ENCODE results near the gene CTNNBL1. TPM values are rescaled to one million over a fixed set of nuclear protein-coding genes. Genes with fewer than 3 reads are reported as not detected.

CTNNBL1 gene
- total RNA-seq (2012; rRNA removed): 29.2 and 34.1 TPM in 2 replicates
- 29.9 and 30.2 TPM in 2 replicates for polyA plus RNA-seq (2012; rRNA removed)
- 16.1 and 17.8 TPM in 2 replicates for polyA plus RNA-seq (2012; cell fraction: cytosol; rRNA removed)
- polyA plus RNA-seq (2012; cell fraction: nucleus; rRNA removed; ENCODE audit: low replicate concordance): 5.2 and 16.0 TPM in 2 replicates
- percentile 74 among the genes with signal in this experiment for Bru-seq, nascent RNA
- percentile 53 among the genes with signal in this experiment for BruChase-seq, experiment 1, labeled RNA remaining after a 6-hour chase
- BruChase-seq, experiment 2, labeled RNA remaining after a 2-hour chase: percentile 55 among the genes with signal in this experiment
- long read RNA-seq, transcript CTNNBL1-201 (16 exons, 1,925 nt): major isoform, 48 of 60 reads
- long read RNA-seq, partial matches to known transcripts: 5 of 60 reads
- long read RNA-seq, other reads (novel, unspliced or antisense): 7 of 60 reads

- dilution Hi-C loops (cut with HindIII; ENCODE audit: low sequenced_read_pairs, unreplicated experiment): no loop called here
- POLR2A ChIA-PET (ENCODE audit: unreplicated experiment): no interaction called here
- no peaks in the 10 kb centered on the region for H4K20me1 ChIP-seq (ENCODE audit: insufficient read depth, low read length)
Measured at GRCh38 chr20:37693635-37694626, at the start of gene CTNNBL1. TSS of gene CTNNBL1 (plus strand) at chr20:37694030. CDS start at chr20:37694123, 93 bp downstream.

More at GRCh38 chr20:37693635-37694626, at the start of gene CTNNBL1:
- intact Hi-C loops (cut with micrococcal nuclease): no loop called here
- H4K8ac ChIP-seq (ENCODE audit: low read depth in 2 of 2, low read length in 2 of 2): peak within 1 kb of the TSS; percentile 37 to 93
- H2BK120ac ChIP-seq (ENCODE audit: low read depth, low read length): 0 out of 2 replicates have a peak within 1 kb of the TSS, but pooled peaks have one; percentile 23
- H3K18ac ChIP-seq (ENCODE audit: low read depth, low read length): no peak within 1 kb of the TSS
- peak within 1 kb of the TSS; percentile 24; the same call in 1 of the 2 replicates for H2AK5ac ChIP-seq (ENCODE audit: low read depth, low read length)
- TF ChIP-seq RFX5 (IDR thresholded peaks at IDR 0.05; ENCODE audit: low read depth, low read length) (no peak), POLR2A (IDR thresholded peaks at IDR 0.05; ENCODE audit: low read depth, low read length) (peak; percentile 36; the same call in 1 of the 2 replicates), NFE2L2 (IDR thresholded peaks at IDR 0.05; ENCODE audit: low read depth, low read length) (no peak), USF2 (IDR thresholded peaks at IDR 0.05; ENCODE audit: low read depth, low read length) (no peak), MAFK (IDR thresholded peaks at IDR 0.05; ENCODE audit: low read depth, low read length) (no peak), CEBPB (IDR thresholded peaks at IDR 0.05; ENCODE audit: low read depth, low read length) (no peak), MXI1 (IDR thresholded peaks at IDR 0.05; ENCODE audit: borderline replicate concordance, low read depth, low read length) (peak; percentile 74; the same call in 1 of the 2 replicates), MAZ (IDR thresholded peaks at IDR 0.05; ENCODE audit: borderline replicate concordance, low read depth, low read length) (peak; percentile 77; the same call in 1 of the 2 replicates)
- TF ChIP-seq, protein P1, sequence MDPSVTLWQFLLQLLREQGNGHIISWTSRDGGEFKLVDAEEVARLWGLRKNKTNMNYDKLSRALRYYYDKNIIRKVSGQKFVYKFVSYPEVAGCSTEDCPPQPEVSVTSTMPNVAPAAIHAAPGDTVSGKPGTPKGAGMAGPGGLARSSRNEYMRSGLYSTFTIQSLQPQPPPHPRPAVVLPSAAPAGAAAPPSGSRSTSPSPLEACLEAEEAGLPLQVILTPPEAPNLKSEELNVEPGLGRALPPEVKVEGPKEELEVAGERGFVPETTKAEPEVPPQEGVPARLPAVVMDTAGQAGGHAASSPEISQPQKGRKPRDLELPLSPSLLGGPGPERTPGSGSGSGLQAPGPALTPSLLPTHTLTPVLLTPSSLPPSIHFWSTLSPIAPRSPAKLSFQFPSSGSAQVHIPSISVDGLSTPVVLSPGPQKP (IDR thresholded peaks at IDR 0.05; ENCODE audit: borderline replicate concordance, low read depth, low read length): no peak
- peak within 1 kb of the TSS; percentile 91 for H2AK9ac ChIP-seq (replicated peaks; ENCODE audit: low read depth, low read length, poor library complexity)
- peak within 1 kb of the TSS; percentile 89 for H3K4me2 ChIP-seq (ENCODE audit: low read depth, low read length)
- peaks cover 3% of the 10 kb centered on the region for H3K36me3 ChIP-seq (ENCODE audit: control insufficient read depth, insufficient read depth, low read length)
- CTCF ChIA-PET: no interaction called here
- H3K4me1 ChIP-seq (ENCODE audit: control insufficient read depth, insufficient read depth, low read length): peaks cover 2% of the 10 kb centered on the region; the same call in 1 of the 2 replicates
- H3K79me1 ChIP-seq (ENCODE audit: low read depth in 1 of 2, low read length in 2 of 2): peaks cover 21 to 40% of the 10 kb centered on the region in 2 experiments
- in situ Hi-C loops (cut with MboI; ENCODE audit: low sequenced_read_pairs): no loop called here
- BruUV-seq (replicated peaks): no TSS peak
- H4K91ac ChIP-seq (ENCODE audit: insufficient read depth, low read depth, low read length): peak within 1 kb of the TSS; percentile 65
- H3K56ac ChIP-seq (ENCODE audit: extremely low read depth, insufficient read depth, low read length): peak within 1 kb of the TSS; percentile 75; the same call in 1 of the 2 replicates
- peak; percentile 96 for DNase-seq
- 0% methylated on average over 26 of the region's 54 CpGs; no CpG with 5 or more reads in 1 of the 2 experiments for WGBS, 2 experiments (ENCODE audit: extremely low coverage in 2 of 2, insufficient read length in 1 of 2)
- peak within 1 kb of the TSS; percentile 46 for H4K5ac ChIP-seq (ENCODE audit: low read depth, low read length)
- H3K9me3 ChIP-seq (ENCODE audit: control insufficient read depth, insufficient read depth, low read length): no peaks in the 10 kb centered on the region
- peak within 1 kb of the TSS; percentile 88 for H3K4ac ChIP-seq (ENCODE audit: low read depth, low read length)
- peak within 1 kb of the TSS; percentile 24 for H2BK20ac ChIP-seq (ENCODE audit: low read depth, low read length)
- H3K23ac ChIP-seq (ENCODE audit: low read depth, low read length): peak within 1 kb of the TSS; percentile 91; the same call in 1 of the 2 replicates
- peak within 1 kb of the TSS; percentile 99 for H2AFZ ChIP-seq (replicated peaks; ENCODE audit: low read length, poor library complexity)
- H3K9ac ChIP-seq (ENCODE audit: low read depth, low read length): peak within 1 kb of the TSS; percentile 87
- H3K4me3 ChIP-seq (ENCODE audit: insufficient read depth, low read depth, low read length): peak within 1 kb of the TSS; percentile 72
- peak; percentile 99 for ATAC-seq (ENCODE audit: low read depth)
- H3K14ac ChIP-seq (replicated peaks; ENCODE audit: low read depth, low read length): peak within 1 kb of the TSS; percentile 91
- peak within 1 kb of the TSS; percentile 10; the same call in 1 of the 3 replicates for H2BK15ac ChIP-seq (ENCODE audit: low read depth, low read length)
- peak within 1 kb of the TSS; percentile 24 for H3K27ac ChIP-seq (ENCODE audit: insufficient read depth, low read length)
- peaks cover 18% of the 10 kb centered on the region for H3K9me1 ChIP-seq (ENCODE audit: insufficient read depth, low read length)
- peaks cover 3% of the 10 kb centered on the region for H3K27me3 ChIP-seq (ENCODE audit: control insufficient read depth, insufficient read depth, low read length)
- H2BK5ac ChIP-seq (ENCODE audit: low read depth, low read length, poor library complexity, severe bottlenecking): no peak within 1 kb of the TSS
